ENCODE results near the gene CLCN1.

The CLCN1 gene

GRCh38 chr7:143341842-143342241 is 25.9 kb downstream of the CLCN1 start:
- DNase-seq = no peak

- DNase-seq = no peak
These were observed 27.7 kb downstream of the CLCN1 start for GRCh38 chr7:143343596-143343995.

GRCh38 chr7:143345428-143345900 is 29.6 kb downstream of the CLCN1 start:
- DNase-seq = no peak

- DNase-seq = no peak
These were observed 30.1 kb downstream of the CLCN1 start for GRCh38 chr7:143346018-143346417.

- DNase-seq = no peak
These were observed 32.0 kb downstream of the CLCN1 start for GRCh38 chr7:143347950-143348349.

- no peak for DNase-seq
These were observed 35.1 kb downstream of the CLCN1 start for GRCh38 chr7:143351060-143351459.

GRCh38 chr7:143351574-143351973 is 35.7 kb downstream of the CLCN1 start:
- no peak for DNase-seq

GRCh38 chr7:143352531-143353002 is 36.7 kb downstream of the CLCN1 start:
- no peak for DNase-seq

- DNase-seq = no peak
These were observed 38.5 kb downstream of the CLCN1 start for GRCh38 chr7:143354376-143354775.

GRCh38 chr7:143354965-143355364 is 39.1 kb downstream of the CLCN1 start:
- DNase-seq = no peak

GRCh38 chr7:143355450-143356385 is 39.8 kb downstream of the CLCN1 start:
- DNase-seq = no peak

GRCh38 chr7:143356414-143357050 is 40.6 kb downstream of the CLCN1 start:
- DNase-seq = no peak

- DNase-seq = no peak
These were observed 42.7 kb downstream of the CLCN1 start for GRCh38 chr7:143358626-143359025.

- no peak for DNase-seq
These were observed 44.0 kb downstream of the CLCN1 start for GRCh38 chr7:143359771-143360353.

GRCh38 chr7:143360788-143361551 is 45.1 kb downstream of the CLCN1 start:
- no peak for DNase-seq

- DNase-seq = no peak
These were observed 45.7 kb downstream of the CLCN1 start for GRCh38 chr7:143361552-143362130.

- no peak for DNase-seq
These were observed 46.5 kb downstream of the CLCN1 start, which contains the start of gene FAM131B for GRCh38 chr7:143362131-143363015. TSS of gene FAM131B (minus strand) at chr7:143362713. CDS start at chr7:143362603, 110 bp downstream.

- DNase-seq = no peak
These were observed 47.4 kb downstream of the CLCN1 start for GRCh38 chr7:143363016-143363937.

GRCh38 chr7:143367972-143368371 is 52.1 kb downstream of the CLCN1 start:
- no peak for DNase-seq

- no peak for DNase-seq
These were observed 52.5 kb downstream of the CLCN1 start for GRCh38 chr7:143368387-143368786.

Data from left hindlimb (tissue), 1 donor.